ENCODE results near the gene GPANK1.

GPANK1 gene

DNA sequence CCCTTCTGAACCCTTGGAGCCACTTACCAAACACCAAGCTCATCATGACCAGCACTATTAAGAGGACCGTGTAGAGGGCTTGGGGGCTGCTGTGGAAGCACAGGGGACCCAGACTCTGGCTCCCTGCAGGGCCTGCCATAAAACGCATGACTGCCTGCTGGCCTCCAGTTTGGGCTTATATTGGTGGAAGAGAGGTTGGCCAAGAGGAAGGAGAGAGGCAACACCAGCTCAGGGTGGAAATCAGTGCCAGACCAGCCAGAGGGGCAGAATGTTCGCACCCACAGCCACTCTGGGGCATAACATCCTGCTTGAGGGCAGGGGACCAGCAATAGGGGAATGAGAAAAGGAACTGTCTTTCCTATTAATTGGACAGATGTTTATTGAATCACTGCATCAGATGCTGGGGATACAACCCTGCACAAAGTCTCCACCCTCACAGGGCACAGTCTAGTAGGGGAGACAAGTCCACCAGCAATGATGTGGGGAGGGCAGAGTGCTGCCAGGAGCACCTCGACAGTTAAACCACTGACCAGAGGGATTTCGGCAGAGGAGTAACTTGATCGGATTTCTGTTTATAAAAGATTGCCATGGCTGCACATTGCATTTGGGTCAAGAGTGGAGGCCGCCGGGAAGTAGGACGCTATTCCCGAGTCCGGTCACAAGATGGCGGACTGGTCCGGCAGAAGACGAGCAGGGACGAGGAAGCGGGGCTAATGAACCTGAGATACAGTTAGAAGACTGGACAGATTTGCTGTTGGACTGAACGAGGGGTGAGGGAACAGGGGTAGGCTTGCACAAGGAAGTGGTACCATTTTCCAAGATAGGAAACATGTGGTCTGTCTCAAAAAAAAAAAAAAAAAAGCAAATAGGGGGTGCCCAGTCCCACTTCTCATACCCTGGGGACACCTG lies 15.7 kb upstream of the GPANK1 start, which contains the start of gene LY6G5C:
TSS of gene LY6G5C (minus strand) at position 842 of the 909 bp plus-strand sequence. CDS start at position 148, 694 bp downstream.
- no peak for TF ChIP-seq FOXP2 (optimal IDR thresholded peaks at IDR 0.05; ENCODE audit: borderline replicate concordance, extremely low read depth, extremely low read length, insufficient read depth)
- TF ChIP-seq, protein P1, sequence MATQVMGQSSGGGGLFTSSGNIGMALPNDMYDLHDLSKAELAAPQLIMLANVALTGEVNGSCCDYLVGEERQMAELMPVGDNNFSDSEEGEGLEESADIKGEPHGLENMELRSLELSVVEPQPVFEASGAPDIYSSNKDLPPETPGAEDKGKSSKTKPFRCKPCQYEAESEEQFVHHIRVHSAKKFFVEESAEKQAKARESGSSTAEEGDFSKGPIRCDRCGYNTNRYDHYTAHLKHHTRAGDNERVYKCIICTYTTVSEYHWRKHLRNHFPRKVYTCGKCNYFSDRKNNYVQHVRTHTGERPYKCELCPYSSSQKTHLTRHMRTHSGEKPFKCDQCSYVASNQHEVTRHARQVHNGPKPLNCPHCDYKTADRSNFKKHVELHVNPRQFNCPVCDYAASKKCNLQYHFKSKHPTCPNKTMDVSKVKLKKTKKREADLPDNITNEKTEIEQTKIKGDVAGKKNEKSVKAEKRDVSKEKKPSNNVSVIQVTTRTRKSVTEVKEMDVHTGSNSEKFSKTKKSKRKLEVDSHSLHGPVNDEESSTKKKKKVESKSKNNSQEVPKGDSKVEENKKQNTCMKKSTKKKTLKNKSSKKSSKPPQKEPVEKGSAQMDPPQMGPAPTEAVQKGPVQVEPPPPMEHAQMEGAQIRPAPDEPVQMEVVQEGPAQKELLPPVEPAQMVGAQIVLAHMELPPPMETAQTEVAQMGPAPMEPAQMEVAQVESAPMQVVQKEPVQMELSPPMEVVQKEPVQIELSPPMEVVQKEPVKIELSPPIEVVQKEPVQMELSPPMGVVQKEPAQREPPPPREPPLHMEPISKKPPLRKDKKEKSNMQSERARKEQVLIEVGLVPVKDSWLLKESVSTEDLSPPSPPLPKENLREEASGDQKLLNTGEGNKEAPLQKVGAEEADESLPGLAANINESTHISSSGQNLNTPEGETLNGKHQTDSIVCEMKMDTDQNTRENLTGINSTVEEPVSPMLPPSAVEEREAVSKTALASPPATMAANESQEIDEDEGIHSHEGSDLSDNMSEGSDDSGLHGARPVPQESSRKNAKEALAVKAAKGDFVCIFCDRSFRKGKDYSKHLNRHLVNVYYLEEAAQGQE (IDR thresholded peaks at IDR 0.05; ENCODE audit: insufficient read depth in 1 of 2, low read depth in 2 of 2, low read length in 2 of 2): no peak
- TF ChIP-seq SIN3A (IDR thresholded peaks at IDR 0.05; ENCODE audit: borderline replicate concordance, insufficient read depth, low read length): peak; percentile 48; the same call in 1 of the 2 replicates
- TF ChIP-seq POLR2AphosphoS5 (IDR thresholded peaks at IDR 0.05; ENCODE audit: low read depth, low read length): no peak

DNA sequence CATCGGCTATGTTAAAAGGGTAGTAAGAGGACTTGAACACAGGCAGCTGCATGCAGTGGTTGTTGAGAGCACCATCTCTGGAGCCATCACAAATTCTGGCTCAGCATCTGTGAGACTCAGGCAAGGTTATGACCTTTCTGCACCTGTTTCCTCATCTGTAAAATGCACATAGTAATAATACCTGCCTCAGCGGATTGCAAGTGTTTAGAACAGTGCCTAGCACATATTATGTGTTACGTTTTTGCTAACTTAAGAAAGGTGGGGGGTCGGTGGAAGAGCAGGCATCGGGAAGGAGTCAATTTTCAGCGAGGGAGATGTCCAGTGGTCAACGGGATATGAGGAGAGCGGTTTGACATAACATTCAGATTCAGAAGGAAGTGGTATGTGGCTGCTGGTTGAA lies 13.2 kb upstream of the GPANK1 start:
- TF ChIP-seq TAF1 (IDR thresholded peaks at IDR 0.05; ENCODE audit: borderline replicate concordance, insufficient read depth, low read length) (no peak), SIN3A (IDR thresholded peaks at IDR 0.05; ENCODE audit: borderline replicate concordance, insufficient read depth, low read length) (no peak), FOXP2 (optimal IDR thresholded peaks at IDR 0.05; ENCODE audit: borderline replicate concordance, extremely low read depth, extremely low read length, insufficient read depth) (no peak)
- TF ChIP-seq, protein P1 (IDR thresholded peaks at IDR 0.05; ENCODE audit: insufficient read depth in 1 of 2, low read depth in 2 of 2, low read length in 2 of 2): no peak

DNA sequence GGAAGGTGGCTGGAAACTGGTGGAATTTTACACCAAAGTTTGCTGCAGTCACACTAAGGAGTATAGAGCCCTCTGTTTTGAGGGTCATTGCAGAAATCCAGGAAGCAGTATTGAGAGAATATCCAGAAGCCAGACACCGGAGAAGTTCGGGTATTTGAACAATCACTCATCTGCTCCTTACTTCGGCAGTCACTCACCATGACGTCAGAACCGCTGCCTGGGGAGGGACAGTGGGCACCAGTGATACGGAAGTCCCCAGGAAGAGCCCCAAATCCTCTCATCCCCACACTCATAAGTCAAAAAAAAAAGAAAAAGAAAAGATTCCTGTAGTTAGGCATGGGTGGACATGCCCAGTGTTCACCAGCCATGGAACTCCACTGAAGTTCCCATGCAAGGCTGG lies 12.1 kb upstream of the GPANK1 start:
- TF ChIP-seq SIN3A (IDR thresholded peaks at IDR 0.05; ENCODE audit: borderline replicate concordance, insufficient read depth, low read length) (no peak), FOXP2 (optimal IDR thresholded peaks at IDR 0.05; ENCODE audit: borderline replicate concordance, extremely low read depth, extremely low read length, insufficient read depth) (no peak), POLR2AphosphoS5 (IDR thresholded peaks at IDR 0.05; ENCODE audit: low read depth, low read length) (no peak), TAF1 (IDR thresholded peaks at IDR 0.05; ENCODE audit: borderline replicate concordance, insufficient read depth, low read length) (no peak)

DNA sequence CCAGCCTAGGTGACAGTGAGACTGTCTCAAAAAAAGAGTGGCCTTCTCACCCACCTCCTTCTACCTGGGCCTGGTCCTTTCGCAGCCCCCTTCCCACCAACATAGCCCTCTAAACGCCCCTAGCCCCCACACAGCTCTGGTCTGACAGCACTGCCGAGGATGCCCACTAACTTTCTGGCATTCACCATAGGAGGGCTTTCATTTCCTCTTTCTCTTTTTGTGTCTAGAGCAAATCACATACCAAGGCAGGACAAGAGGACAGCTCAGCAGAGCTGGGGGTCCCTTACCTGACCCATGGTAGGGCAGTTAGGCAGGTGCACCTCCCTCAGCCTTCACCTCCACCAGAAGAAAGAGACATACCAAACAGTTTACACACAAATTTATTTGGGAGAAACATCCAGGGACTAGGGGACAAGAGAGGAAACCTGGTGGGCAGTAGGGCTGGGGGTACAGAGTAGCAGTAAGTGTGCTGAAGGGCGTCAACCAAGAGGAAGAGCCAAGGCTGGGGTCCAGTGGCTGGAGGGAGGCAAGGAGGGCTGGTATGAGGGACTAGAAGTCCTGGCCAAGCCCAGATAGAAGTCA lies 11.6 kb upstream of the GPANK1 start:
- TF ChIP-seq POLR2AphosphoS5 (IDR thresholded peaks at IDR 0.05; ENCODE audit: low read depth, low read length): no peak
- TF ChIP-seq TAF1 (IDR thresholded peaks at IDR 0.05; ENCODE audit: borderline replicate concordance, insufficient read depth, low read length): no peak
- TF ChIP-seq FOXP2 (optimal IDR thresholded peaks at IDR 0.05; ENCODE audit: borderline replicate concordance, extremely low read depth, extremely low read length, insufficient read depth): no peak
- TF ChIP-seq, protein P1 (IDR thresholded peaks at IDR 0.05; ENCODE audit: insufficient read depth in 1 of 2, low read depth in 2 of 2, low read length in 2 of 2): no peak
- TF ChIP-seq SIN3A (IDR thresholded peaks at IDR 0.05; ENCODE audit: borderline replicate concordance, insufficient read depth, low read length): no peak

DNA sequence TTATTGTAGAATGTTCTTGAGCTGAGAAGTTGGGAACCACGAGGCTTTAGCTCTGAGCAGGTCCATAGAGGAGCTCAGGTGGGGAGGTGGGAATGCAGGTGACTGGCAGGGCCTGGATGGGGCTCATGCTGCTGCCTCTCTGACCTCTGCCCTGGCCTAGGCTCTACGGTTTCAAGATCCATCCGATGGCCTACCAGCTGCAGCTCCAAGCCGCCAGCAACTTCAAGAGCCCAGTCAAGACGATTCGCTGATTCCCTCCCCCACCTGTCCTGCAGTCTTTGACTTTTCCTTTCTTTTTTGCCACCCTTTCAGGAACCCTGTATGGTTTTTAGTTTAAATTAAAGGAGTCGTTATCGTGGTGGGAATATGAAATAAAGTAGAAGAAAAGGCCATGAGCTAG lies 4.9 kb upstream of the GPANK1 start, which contains the start of gene LY6G5B:
TSS of gene LY6G5B (plus strand) at position 301 of the 400 bp plus-strand sequence. CDS start 975 bp downstream, outside the sequence.
- TF ChIP-seq, protein P1 (IDR thresholded peaks at IDR 0.05; ENCODE audit: insufficient read depth in 1 of 2, low read depth in 2 of 2, low read length in 2 of 2): no peak
- TF ChIP-seq POLR2AphosphoS5 (IDR thresholded peaks at IDR 0.05; ENCODE audit: low read depth, low read length) (no peak), SIN3A (IDR thresholded peaks at IDR 0.05; ENCODE audit: borderline replicate concordance, insufficient read depth, low read length) (no peak), TAF1 (IDR thresholded peaks at IDR 0.05; ENCODE audit: borderline replicate concordance, insufficient read depth, low read length) (no peak)
